GM12864 (cell line): ENCODE data around the gene BANP.
"Not testable (repeated sequence)": the region's sequence is repeated elsewhere in the genome, so short reads cannot be mapped to it uniquely, and the experiment has no call there.

Experiments used
- DNase-seq: peaks from one replicate; pipeline ENCODE4 v3.0.0-alpha.2; 2011; ENCODE audit warnings: low read depth
- H3K4me3 ChIP-seq: 2 replicates; pipeline ENCODE4 v1.5.1; 2011; ENCODE audit warnings: mild to moderate bottlenecking, low read depth, low read length, control low read depth
- TF ChIP-seq, protein P1 (sequence below): IDR thresholded peaks from 2 replicates; pipeline ENCODE4 v1.5.1; 2011; ENCODE audit warnings: low read depth, mild to moderate bottlenecking, moderate library complexity, low read length, control low read depth, inconsistent platforms; ENCODE audit errors: missing control alignments

The BANP gene

GRCh38 chr16:88070989-88071625 is 119.9 kb downstream of the BANP start:
- no peak overlapping the region for H3K4me3 ChIP-seq
- DNase-seq: no peak
- TF ChIP-seq, protein P1, sequence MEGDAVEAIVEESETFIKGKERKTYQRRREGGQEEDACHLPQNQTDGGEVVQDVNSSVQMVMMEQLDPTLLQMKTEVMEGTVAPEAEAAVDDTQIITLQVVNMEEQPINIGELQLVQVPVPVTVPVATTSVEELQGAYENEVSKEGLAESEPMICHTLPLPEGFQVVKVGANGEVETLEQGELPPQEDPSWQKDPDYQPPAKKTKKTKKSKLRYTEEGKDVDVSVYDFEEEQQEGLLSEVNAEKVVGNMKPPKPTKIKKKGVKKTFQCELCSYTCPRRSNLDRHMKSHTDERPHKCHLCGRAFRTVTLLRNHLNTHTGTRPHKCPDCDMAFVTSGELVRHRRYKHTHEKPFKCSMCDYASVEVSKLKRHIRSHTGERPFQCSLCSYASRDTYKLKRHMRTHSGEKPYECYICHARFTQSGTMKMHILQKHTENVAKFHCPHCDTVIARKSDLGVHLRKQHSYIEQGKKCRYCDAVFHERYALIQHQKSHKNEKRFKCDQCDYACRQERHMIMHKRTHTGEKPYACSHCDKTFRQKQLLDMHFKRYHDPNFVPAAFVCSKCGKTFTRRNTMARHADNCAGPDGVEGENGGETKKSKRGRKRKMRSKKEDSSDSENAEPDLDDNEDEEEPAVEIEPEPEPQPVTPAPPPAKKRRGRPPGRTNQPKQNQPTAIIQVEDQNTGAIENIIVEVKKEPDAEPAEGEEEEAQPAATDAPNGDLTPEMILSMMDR: no peak

- TF ChIP-seq, protein P1: no peak
- no peak for DNase-seq
- no peak overlapping the region for H3K4me3 ChIP-seq
These were observed 120.7 kb downstream of the BANP start for GRCh38 chr16:88071908-88072307.

DNA sequence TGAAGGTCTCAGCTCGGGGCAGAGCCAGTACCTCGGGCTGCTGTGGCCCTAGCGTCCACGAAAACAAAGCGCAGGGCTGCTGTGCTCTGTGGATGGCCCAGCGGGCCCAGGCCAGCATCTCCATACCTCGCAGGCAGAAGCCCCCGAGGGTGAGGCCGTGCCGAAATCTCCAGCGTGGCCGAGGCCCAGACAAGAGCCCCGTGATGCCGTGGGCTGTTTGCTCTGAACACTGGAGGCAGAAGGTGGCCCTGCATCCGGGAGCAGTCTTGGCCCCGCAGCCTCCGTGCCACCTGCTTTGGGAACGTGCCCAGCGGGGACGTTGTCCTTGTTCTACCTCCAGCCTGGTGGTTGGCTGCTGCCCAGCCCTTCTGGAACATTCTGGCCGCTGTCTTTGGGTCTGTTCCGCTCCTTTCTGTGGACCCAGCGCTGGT is 121.4 kb downstream of the BANP start:
- TF ChIP-seq, protein P1: no peak
- no peak overlapping the region for H3K4me3 ChIP-seq
- DNase-seq: no peak

DNA sequence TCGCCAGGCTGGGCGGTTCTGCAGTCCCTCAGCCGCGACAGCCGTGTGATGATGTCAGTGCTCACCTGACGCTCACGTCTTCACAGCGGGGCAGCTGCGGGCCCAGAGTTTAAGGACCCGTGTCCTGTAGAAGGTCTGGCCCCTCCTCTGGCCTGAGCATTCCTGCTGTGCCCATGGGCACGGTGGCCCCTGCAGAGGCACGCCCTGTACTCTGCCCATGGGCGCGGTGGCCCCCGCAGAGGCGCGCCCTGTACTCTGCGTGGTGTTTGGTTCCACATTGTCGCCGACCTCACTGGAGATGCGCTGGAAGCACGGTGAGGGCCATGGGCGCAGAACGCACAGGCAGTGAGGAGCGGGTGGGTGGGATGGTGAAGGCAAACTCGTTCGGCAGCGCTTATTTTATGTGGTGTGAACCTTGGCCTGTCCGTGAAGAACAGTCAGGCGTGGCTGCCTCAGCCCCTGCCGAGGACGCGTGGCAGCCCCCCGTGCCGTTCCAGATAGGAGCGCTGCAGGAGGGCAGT is 122.0 kb downstream of the BANP start:
- TF ChIP-seq, protein P1: no peak
- DNase-seq: no peak
- no peak overlapping the region for H3K4me3 ChIP-seq

DNA sequence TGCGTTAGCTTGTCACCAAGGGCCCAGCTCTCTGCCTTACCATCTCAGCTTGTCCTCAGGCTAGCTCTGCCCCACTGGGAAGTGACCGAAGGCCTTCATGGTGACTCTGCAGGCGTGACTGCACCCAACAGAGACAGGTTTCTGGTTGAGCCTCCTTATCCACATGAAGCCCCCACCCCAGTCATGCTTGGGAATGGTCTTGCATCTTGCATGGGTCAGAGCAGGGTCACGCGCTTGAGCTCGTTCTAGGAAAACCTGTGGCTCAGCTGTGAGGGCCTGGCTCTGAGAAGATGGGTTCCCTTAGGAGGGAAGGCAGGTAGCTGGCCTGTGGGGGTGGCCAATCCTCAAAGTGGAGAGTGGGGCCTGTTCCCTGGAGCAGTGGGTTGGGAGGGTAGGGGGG is 122.8 kb downstream of the BANP start:
- TF ChIP-seq, protein P1: no peak
- no peak for DNase-seq

GRCh38 chr16:88076211-88076931 is 125.1 kb downstream of the BANP start:
- TF ChIP-seq, protein P1: no peak
- DNase-seq: no peak
- H3K4me3 ChIP-seq: no peak overlapping the region

More for the DNA sequence above, 122.8 kb downstream of the BANP start:
- H3K4me3 ChIP-seq: no peak overlapping the region

- DNase-seq, H3K4me3 ChIP-seq: not testable (repeated sequence)
These were observed 125.7 kb downstream of the BANP start for GRCh38 chr16:88076932-88077320.
